HG03460 (cell line): ENCODE results near the gene AUTS2.

ENCODE experiments used
- ATAC-seq: cut with Tn5 transposase; IDR thresholded peaks from one replicate; pipeline ENCODE4 v1.9.1; 2021; ENCODE audit not compliant: unreplicated experiment

AUTS2 gene

DNA sequence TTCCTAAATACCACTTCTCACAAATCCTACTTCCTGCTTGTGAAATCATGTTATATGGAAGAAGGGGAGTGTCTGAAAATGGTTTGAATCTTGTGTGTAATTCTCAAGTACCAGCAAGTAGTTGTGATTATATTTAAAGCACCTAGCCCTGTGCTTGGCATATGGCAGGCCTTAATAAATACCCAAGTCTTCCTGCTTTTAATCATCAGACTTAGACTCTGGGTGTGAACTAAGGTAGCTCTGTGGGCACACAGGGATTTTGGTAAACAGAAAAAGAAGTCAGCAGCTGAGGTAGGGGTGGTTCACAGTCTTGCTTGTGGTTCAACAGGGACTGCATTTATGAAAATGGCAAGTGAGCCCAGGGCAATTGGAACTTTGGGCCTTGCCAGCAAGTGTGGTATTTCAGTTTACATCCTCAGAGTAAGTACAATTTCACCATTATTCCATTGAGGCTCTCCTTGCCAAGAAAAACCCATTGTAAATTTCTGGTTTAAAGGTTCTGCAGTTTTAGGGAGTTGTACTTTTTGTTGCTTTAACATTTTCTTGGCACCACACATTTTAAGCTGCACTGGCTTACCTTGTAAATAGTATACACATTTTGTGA lies 215.5 kb downstream of the AUTS2 start:
- ATAC-seq: no peak

DNA sequence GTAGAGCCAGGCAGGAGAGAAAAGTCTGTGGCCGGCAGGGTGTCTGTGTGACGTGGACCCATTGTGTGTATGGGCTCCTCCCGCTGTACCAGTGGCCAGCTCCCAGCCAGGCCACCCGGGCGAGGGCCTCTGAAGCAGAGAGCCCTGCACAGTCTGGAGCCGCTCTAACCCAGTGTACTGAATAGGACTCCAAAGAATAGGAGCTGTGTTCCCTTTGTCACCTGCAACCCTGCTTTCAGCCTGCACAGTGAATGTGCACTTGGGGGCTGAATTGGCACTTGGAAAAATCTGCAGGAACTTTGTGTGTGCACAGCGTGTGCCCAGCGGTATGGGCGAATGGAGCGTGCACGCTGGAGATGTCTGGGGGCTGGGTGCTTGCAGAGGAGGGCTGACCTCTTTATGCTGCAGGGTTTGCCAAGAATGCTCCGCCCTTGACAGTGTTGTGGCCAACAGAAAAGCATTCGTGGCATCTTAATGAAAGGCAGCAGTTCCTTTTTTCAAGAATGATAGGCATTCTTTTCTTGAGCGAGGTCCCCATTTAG lies 216.2 kb downstream of the AUTS2 start:
- no peak for ATAC-seq

DNA sequence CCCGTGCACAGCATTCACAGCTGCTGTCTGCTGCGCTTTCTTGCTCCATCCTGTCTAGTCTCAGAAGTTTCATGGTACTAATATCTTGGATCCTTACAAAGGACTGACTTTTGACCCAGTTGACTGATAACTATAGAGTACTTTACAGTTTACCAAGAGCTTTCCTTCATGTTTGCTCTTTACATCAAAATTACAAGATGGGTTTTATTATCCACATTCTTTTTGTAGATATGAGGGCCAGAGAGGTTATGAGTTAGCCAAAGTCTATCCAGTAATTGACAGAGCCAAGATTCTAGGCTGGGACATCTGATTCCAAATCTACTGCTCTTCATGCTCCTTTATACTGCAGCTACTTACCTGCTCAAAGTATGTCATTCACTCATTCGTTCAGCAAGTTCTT lies 218.2 kb downstream of the AUTS2 start:
- ATAC-seq: no peak

DNA sequence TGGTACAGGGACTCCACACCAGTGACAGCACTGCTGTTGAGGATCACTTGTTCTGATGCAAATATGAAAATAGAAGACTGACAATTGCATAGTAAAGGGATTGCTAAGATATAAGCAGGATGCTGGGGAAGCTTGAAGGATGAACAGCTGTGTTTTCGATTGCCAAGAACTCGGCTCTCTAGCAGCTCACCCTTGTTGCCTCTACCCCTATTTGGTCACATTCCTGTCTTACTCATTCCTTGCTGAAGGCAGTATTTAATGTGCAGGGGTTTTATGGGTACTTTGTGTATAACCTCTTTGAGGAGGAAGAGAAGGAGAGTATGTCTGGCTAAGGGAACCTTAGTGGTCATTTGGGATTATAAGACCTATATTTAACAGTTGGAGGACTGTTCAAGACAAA lies 218.8 kb downstream of the AUTS2 start:
- ATAC-seq: no peak

DNA sequence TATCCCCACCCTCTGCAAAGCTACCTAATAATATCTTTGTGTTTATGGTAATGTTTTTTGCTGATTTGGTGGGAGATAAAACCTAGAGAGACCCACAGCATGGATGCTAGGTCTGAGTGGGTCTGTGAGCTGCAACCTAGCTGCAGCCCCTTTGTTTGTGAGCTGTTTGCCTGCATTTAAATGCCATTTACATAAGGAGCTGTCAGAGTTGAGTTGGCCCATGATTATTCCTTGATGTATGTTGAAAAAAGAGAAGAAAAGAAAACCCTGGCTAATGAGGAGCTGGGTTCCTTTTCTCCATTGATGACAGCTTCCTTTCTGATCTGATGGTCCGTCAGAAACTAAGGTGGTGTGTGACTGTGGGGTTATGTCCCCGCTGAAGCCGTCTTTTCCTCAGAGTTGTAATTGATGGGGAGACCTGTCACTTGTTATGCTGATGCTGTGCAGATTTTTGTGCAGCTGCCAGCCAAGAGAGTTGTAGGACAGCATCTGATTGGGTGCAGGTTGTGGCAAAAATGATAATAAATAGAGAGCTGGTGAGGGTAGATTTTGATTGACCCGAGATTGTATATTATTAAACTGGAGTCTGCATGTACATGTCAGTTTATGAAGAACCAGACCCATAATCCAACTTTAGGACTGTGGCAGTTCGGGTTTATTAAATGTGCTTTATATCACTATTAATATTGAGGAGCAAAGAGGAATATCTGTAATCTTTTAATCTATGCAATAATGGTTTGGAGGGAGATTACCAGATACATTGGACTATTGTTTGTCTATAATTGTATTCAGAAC lies 219.8 kb downstream of the AUTS2 start:
- no peak for ATAC-seq

DNA sequence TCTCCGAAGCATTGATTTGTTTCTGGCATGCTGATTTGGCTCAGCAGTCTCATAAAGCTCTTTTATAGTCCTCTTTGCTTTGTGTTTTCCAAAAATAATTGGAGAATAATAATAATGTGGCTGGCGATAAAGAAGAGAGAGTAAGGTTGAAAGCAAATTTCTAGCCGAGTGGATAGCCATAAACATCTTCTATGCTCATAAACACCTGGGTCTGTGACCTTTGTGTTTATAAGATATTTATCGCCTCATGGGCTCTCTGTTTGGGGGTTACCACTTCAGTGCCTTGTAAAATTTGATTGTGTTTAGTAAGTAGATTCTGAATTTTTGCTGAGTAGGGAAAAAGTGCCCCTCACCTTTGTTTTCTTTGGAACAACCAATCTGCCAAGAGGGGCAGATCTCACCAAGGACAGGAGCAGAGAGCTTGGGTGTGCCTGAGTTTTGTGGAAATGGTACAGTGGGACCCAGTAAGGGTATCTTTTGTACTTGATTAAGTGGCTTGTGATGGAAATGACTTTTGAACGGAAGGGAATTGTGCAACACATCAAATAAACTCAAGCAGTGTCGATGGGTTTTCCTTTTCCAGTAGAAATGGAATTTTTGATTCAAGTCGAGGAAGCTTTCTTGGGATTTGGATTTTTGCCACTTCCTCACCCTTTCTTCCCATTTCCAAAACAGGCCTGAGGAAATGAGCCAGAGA lies 220.5 kb downstream of the AUTS2 start:
- ATAC-seq: no peak

DNA sequence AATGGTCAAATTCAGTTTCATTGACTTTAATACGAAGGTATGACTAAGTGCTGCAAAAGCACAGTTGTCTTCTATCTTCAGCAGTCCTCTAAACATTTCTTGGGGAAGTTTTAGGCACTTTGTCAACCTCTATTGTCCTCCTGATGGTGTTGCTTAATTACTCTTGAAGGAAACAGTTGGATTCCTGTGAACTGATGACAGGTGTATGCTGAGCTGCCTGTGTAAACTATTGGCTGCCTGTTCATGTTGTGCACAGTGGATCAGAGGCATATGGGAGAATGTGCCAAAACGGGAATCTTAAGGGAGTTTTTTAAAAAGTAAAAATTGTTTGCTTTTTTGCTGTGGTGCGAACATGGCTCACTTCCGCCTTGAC lies 221.0 kb downstream of the AUTS2 start:
- no peak for ATAC-seq

DNA sequence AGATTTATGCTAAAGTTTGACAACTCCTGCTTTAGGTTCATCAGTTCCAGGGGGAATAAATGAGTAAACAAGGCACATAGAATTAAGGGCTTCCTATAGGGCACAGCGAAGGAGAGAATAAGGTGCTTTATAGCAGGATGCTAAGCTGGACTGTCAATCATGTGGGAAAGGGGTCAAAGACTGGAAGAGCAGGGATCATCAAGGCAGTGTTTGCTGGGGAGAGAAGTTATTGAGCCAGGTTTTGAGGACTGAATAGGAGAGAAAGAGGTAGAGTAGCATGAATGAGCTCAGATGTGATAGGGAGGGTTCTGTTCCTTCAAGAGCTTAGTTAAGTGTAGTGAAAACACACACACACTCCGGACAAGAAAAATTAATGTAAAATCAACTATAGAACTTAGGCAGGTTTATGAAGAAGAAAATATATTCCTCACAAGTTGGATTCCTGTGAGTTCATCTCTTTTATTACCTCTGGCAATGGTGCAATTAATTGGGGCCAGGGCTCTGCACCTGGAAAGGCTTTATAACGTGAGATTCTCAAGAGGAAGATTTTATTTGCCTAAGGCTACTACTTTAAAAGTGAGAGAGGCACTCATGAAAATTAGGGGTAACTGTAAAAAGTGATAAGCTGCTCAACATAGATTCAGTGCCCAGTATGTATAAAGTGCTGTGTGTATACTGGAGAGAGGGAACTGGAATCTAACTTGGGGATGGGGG lies 222.4 kb downstream of the AUTS2 start:
- ATAC-seq: no peak

DNA sequence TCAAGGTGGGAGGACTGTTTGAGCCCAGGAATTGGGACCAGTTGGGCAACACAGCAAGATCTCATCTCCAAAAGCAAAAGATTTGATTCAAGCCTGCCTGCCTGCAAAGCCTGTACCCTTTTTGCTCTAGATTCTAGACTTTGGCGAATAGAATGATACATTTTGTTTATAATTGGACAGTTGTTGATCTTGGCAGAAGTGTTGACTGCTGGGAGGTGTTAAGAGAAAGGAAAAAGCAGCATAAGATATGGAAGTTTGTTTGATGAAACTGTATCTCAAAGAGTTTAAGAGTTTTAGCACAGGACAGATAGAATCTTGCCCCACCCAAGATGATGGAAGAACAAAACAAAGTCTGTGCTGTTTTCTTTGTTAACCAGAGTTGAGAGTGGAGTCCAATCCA lies 224.1 kb downstream of the AUTS2 start:
- no peak for ATAC-seq

DNA sequence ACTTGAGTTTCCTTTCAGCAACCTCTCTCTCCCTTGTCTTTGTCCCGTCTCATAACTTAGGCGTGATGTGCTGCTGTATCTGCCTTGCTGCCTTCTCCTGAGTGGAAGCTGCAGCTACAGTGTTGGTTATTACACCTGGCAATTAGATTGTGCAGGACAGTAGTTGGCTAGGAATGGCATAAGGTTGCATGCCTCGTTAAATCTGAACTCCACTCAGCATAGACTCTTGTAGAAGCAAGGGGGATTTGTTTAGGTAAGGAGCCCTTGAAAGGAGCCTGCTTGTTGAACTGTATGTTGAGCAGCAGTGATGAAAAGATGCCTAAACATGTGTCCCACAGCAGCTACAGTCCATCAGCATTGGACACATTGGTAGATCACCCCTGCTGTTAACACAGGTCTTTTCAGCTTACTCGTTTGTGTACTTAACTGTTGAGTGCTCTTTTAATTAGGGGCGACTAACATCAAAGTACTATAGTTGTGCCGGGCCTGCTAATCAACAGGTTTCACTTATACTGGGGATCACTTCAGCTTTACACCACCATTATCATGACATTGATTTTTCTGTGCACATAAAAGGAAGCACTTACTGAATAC lies 225.0 kb downstream of the AUTS2 start:
- no peak for ATAC-seq

DNA sequence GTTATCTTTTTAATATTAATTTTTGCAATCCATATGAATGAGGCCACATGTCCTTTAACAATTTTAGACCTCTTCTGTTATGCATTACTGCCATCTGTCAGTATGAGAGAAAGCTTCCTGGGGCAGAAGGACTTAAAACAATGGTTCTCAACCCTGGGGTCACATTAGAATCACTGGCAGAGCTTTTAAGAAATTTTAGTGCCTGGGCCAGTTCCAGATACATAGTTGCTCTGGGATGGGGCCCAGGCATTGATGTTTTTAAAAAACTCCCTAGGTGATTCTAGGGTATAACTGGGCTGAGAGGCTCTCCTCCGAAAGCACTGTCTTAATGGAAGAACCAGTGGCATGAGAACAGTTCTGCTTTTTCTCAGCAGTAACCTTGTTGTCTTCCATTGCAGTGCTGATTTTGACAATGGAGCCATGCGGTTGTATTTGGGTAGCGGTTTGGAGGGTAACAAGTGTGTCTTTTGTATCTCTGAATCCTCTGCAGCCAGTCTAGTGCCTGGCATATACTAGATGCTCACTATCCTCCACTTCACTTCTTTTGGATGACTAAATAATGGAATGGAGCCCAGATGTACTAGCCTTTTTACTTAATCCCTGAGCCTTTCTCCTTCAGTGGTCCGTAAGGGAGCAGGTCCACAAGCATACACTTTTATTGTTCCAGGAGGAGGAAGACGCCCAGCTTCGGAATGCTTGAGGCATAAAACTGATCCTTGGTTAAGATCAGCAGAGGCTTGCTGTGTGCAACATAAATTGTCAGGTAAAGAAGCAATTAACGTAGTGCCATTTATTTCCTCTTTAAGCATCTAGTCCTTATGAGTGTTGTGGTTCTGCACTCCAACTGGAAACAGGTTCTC lies 227.1 kb downstream of the AUTS2 start:
- ATAC-seq: no peak

DNA sequence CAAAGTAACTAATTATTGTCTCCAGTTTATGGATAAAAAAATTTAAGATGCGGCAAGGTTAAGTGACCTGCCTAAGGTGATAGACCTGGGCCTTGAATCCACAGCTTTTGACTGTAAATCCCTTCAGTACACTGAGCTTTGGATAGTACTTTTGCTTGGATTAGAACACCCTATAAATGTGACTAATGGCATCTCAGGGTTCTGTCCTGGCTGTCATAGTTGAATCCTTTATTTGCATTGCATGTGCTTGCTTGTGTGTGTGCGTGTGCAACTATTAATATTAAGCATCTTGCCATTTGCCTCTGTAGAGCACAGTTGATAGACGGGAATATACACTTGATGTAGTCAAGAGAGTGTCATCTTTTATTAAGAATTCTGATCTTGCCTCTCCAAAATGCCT lies 228.0 kb downstream of the AUTS2 start:
- no peak for ATAC-seq

DNA sequence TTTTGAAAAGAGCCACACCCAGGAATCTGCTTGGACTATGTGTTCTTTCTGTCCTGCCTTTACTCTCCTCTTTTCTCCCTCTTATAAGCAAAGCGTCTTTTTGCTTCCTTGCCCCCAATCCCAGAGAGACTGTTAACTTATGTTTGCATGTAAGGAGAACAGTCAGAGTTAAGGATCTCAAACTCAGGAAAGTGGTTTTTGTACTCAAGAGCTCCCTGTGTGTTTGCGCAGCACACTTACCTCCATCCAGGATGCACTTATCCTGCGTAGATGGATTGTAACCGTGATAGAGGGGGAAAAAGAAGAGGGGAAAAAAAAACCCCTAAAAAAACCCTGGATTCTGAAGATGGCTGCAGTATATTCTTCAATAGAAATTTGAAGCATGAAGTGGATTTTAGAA lies 228.9 kb downstream of the AUTS2 start:
- ATAC-seq: no peak

DNA sequence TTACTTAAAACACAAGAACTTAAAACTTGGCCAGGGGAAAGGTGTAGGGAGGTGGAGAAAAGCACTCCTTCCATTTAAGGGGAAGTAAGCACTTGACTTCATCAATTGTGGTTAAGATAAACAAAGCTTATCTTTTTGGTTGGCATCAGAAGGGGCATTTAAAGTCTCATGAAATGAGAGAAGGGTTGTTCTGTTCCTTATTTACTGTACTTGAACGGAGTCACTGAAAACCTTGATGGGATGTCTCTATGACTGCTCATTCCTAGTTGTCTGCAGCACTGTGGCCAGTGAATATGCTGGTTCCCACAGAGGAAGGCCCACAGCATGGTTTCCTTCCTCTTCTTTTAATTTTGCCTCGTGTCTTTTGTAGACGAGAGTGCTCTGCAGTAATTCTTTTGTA lies 229.3 kb downstream of the AUTS2 start:
- no peak for ATAC-seq

DNA sequence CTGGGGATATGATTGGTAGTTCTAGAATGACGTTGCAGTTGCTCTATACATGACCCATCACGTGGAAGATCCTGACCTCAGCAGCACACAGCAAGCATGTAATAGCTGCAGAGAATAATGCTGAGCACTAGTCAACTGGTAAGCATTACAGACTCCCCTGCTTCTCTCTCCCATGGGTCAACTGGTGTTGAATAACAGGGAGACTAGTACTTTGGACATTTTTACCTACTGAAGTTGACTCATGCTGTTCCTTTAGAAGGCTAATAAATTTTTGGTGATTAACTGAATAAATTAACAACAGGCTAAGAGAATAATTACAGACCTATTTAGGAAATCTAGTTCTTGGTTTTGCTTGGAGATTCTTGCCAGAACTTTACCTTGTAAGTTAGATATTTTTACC lies 234.1 kb downstream of the AUTS2 start:
- no peak for ATAC-seq

DNA sequence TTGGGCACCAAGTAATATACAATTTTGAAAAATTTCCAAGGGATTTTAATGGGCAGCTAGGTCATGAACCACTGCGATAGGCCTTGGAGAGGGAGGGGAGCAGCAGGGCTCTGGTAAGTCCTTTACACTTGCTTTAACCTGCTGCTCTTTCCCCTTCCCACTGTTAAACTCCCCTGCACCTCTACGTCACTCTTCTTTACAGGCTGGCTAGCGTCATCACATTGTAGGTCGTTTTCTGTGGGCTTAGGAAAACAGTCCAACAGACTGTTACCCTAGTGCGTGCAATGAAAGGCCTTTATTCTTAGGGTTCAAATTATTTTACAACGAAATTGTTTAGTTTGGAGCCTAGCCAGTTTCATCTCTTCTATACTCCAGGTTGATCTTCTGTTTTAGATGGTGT lies 235.7 kb downstream of the AUTS2 start:
- no peak for ATAC-seq

DNA sequence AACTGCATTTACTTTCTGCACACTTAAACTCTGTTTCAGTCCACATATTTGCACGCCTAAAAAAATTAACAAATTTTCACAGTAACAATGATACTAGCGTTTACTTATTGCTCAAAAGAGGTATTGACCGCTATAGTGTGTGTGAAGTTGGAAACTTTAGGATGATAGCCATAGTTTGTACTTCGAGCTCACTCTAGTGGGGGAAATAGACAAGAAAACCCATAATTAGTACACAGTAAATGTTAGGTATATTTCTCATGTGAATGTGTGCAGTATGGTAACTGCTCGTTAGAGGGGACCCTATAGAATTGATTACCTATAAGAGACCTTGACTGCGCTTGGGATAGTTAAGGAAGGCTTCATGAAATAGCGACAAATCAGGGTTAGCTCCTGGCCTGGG lies 238.4 kb downstream of the AUTS2 start:
- no peak for ATAC-seq

DNA sequence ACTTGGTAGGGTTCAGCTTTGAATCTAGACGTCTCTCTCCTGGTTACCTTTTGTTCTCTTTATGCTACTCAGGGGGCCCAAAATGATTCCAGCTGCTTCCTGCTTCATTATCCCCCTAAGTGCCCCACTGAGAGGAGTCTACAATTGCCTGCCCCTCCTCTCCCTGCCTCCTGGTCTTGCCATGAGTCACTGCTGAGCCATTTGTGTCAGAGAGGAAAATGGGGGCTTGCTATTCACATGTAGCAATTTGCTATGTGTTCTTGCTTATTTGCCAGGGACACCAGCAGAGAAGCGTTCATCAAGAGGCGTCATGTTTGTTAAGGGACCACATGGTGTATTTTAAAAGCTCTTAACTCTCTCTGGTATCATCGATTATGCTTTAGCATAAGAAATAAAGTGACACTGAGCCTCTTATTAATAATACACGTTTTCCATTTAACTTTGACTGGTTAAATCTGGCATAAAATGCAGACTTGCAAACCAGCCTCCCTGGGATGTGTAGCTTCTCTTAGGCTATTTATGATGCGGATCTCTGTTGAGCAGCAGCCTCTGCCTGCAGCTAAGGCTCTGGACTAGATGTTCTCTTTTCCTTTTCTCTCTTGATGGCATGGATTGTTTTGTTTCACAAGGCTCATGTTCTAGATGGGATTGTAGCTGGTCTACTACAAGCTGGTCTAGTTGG lies 239.3 kb downstream of the AUTS2 start:
- ATAC-seq: no peak

DNA sequence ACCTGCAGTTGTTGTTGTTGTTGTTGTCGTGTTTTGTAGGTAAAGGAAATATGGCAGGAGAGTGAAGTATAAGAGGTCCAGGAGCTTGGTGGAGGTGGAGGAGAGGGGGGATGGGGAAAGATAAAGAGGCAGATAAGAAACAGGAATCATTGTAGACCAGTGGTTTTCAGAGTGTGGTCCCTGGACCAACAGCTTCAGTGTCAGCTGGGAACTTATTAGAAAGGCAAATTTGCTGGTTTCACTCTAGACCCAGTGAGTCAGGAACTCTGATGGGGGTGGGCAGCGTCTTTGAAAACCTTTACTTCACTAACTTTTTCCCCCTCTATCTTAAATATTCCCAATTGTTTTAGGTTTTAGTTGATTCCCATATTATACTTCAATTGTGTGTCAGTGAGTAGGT lies 241.5 kb downstream of the AUTS2 start:
- peak; percentile 60 for ATAC-seq

DNA sequence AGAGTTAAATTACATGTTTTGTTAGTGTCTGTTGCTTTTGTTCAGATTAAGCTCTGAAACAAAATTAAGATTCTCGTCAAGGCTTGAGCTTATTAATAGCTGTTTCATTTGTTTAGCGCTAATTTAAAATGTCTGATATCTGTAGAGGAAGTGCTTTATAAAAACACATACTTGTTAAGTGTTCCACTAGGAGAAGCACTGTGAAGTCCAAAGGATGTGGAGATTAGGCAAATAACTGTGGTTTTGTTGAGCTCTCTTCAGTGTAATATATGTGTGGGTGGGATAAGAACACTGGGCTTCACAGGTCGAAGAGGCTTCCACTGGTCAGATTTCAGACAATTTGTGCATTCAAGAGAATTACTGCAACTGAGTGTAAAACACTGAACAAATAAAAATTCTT lies 242.0 kb downstream of the AUTS2 start:
- no peak for ATAC-seq
